ENCODE measurements around the gene OPN4. TPM values are rescaled to one million over a fixed set of nuclear protein-coding genes. Genes with fewer than 3 reads are reported as not detected.

The OPN4 gene
- total RNA-seq, 2 experiments from 2014 or later, result not detected

GRCh38 chr10:86678999-86679792 lies 24.8 kb downstream of the OPN4 start:
- H3K4me3 Mint-ChIP-seq, result no peak overlapping the region
- DNase-seq (no peak), ATAC-seq (no peak)
- H3K9me3 Mint-ChIP-seq, result no peaks in the 10 kb centered on the region
- POLR2A ChIA-PET, result no interaction called here
- no peaks in the 10 kb centered on the region for H3K4me1 Mint-ChIP-seq (ENCODE audit: low read depth)
- intact Hi-C loops (cut with micrococcal nuclease), result no loop called here
- no peaks in the 10 kb centered on the region for H3K27me3 Mint-ChIP-seq
- H3K36me3 Mint-ChIP-seq (ENCODE audit: low read depth), result no peaks in the 10 kb centered on the region
- CTCF ChIA-PET, result no interaction called here
- TF ChIP-seq, protein P1, sequence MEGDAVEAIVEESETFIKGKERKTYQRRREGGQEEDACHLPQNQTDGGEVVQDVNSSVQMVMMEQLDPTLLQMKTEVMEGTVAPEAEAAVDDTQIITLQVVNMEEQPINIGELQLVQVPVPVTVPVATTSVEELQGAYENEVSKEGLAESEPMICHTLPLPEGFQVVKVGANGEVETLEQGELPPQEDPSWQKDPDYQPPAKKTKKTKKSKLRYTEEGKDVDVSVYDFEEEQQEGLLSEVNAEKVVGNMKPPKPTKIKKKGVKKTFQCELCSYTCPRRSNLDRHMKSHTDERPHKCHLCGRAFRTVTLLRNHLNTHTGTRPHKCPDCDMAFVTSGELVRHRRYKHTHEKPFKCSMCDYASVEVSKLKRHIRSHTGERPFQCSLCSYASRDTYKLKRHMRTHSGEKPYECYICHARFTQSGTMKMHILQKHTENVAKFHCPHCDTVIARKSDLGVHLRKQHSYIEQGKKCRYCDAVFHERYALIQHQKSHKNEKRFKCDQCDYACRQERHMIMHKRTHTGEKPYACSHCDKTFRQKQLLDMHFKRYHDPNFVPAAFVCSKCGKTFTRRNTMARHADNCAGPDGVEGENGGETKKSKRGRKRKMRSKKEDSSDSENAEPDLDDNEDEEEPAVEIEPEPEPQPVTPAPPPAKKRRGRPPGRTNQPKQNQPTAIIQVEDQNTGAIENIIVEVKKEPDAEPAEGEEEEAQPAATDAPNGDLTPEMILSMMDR (IDR thresholded peaks at IDR 0.05), result no peak
- no peak overlapping the region for H3K27ac Mint-ChIP-seq

DNA sequence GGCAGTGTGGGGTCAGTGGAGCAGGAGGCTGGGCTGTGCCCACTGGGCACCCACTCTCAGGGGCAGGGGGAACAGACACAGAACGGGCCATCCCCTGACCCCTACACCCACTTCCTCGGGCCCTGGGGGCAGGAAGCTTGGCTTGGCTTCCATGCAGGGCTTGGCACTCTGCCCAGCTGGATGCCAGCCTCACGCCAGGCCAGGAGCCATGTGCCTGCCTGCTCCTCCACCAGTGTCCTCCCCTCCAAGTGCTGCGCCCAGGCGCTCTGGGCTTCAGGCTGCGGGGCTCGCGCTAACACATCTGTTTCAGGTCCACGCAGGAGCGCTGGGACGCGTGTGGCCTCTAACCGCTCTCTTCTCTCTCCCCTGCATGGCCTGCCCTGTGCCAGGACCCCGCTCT lies 26.7 kb downstream of the OPN4 start:
- POLR2A ChIA-PET, result no interaction called here
- intact Hi-C loops (cut with micrococcal nuclease), result no loop called here
- TF ChIP-seq, protein P1 (IDR thresholded peaks at IDR 0.05), result no peak
- CTCF ChIA-PET, result no interaction called here
- Mint-ChIP-seq H3K27me3 (no peaks in the 10 kb centered on the region), H3K4me3 (no peak overlapping the region), H3K9me3 (no peaks in the 10 kb centered on the region), H3K27ac (no peak overlapping the region), H3K36me3 (ENCODE audit: low read depth) (no peaks in the 10 kb centered on the region), H3K4me1 (ENCODE audit: low read depth) (no peaks in the 10 kb centered on the region)
- no peak for ATAC-seq
- DNase-seq, result no peak

GRCh38 chr10:86681722-86682386 lies 27.5 kb downstream of the OPN4 start:
- POLR2A ChIA-PET, result no interaction called here
- H3K27ac Mint-ChIP-seq, result no peak overlapping the region
- ATAC-seq, result no peak

DNA sequence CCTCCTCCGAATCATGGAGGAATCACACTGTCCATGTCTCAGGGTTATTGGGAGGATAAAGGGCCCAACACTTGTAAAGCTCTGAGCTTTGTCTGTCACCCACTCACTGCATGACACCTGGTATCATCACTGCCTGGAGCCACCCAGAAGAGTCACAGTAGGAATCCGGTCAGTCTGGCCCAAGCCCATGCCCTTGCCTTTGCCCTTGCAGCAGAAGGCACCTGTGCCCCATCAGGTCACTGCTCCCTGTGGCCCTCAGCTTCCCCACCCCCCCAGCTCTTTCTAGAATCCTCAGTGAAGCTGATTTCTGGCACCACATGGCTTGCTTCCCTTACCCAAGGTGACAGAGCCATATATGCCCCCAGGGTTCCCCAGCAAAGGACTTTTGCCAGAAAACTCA lies 28.3 kb downstream of the OPN4 start:
- no peaks in the 10 kb centered on the region for H3K4me1 Mint-ChIP-seq (ENCODE audit: low read depth)
- intact Hi-C loops (cut with micrococcal nuclease), result no loop called here
- H3K27ac Mint-ChIP-seq, result no peak overlapping the region
- ATAC-seq (no peak), DNase-seq (no peak)
- ChIA-PET POLR2A (no interaction called here), CTCF (no interaction called here)
- no peak overlapping the region for H3K4me3 Mint-ChIP-seq
- no peaks in the 10 kb centered on the region for H3K9me3 Mint-ChIP-seq
- no peaks in the 10 kb centered on the region for H3K36me3 Mint-ChIP-seq (ENCODE audit: low read depth)
- TF ChIP-seq, protein P1 (IDR thresholded peaks at IDR 0.05), result no peak
- H3K27me3 Mint-ChIP-seq, result no peaks in the 10 kb centered on the region

More at GRCh38 chr10:86681722-86682386, 27.5 kb downstream of the OPN4 start:
- Mint-ChIP-seq H3K27me3 (no peaks in the 10 kb centered on the region), H3K4me3 (no peak overlapping the region), H3K9me3 (no peaks in the 10 kb centered on the region), H3K4me1 (ENCODE audit: low read depth) (no peaks in the 10 kb centered on the region), H3K36me3 (ENCODE audit: low read depth) (no peaks in the 10 kb centered on the region)
- CTCF ChIA-PET, result no interaction called here
- TF ChIP-seq, protein P1 (IDR thresholded peaks at IDR 0.05), result no peak
- DNase-seq, result no peak
- intact Hi-C loops (cut with micrococcal nuclease), result no loop called here
